Lung (tissue), 12 donors: ENCODE data around the gene TULP4. TPM values are rescaled to one million over a fixed set of nuclear protein-coding genes. Genes with fewer than 3 reads are reported as not detected.

Source experiments
- ATAC-seq: fragments of 200-7000 bp; cut with Tn5 transposase; one replicate; pipeline ENCODE4 v1.9.1; 2020; ENCODE audit warnings: moderate number of reproducible peaks; ENCODE audit not compliant: insufficient read depth, low FRiP score
- DNase-seq, 3 donors: peaks; one replicate each; pipeline ENCODE4 v3.0.0-alpha.2; 2013 to 2017
- H3K27ac ChIP-seq, 2 donors: one replicate each; pipeline ENCODE4 v1.5.1; 2013; ENCODE audit warnings: mild to moderate bottlenecking in 2 of 2, moderate library complexity in 2 of 2, control low read depth in 1 of 2, inconsistent platforms in 1 of 2, low read depth in 1 of 2, low read length in 1 of 2
- H3K27me3 ChIP-seq, 3 donors: one replicate each; pipeline ENCODE4 v1.5.1; 2013; ENCODE audit warnings: low read length in 2 of 3; ENCODE audit not compliant: control insufficient read depth in 3 of 3, insufficient read depth in 3 of 3
- H3K36me3 ChIP-seq, 4 donors: one replicate each; pipeline ENCODE4 v1.5.1; 2013; ENCODE audit warnings: low read length in 4 of 4, mild to moderate bottlenecking in 1 of 4, moderate library complexity in 1 of 4; ENCODE audit not compliant: control insufficient read depth in 4 of 4, insufficient read depth in 4 of 4
- H3K4me1 ChIP-seq, 5 donors: one replicate each; pipeline ENCODE4 v1.5.1; 2013; ENCODE audit warnings: low read length in 5 of 5, mild to moderate bottlenecking in 2 of 5, moderate library complexity in 1 of 5; ENCODE audit not compliant: control insufficient read depth in 5 of 5, insufficient read depth in 5 of 5
- H3K4me3 ChIP-seq: one replicate; pipeline ENCODE4 v1.5.1; 2013; ENCODE audit warnings: mild to moderate bottlenecking, control low read depth, moderate library complexity
- H3K9ac ChIP-seq, 2 donors: one replicate each; pipeline ENCODE4 v1.5.1; 2013; ENCODE audit warnings: low read length in 2 of 2, control low read depth in 1 of 2; ENCODE audit not compliant: insufficient read depth in 1 of 2
- H3K9me3 ChIP-seq, 4 donors: one replicate each; pipeline ENCODE4 v1.5.1; 2013; ENCODE audit warnings: low read length in 3 of 4, mild to moderate bottlenecking in 1 of 4, moderate library complexity in 1 of 4; ENCODE audit not compliant: control insufficient read depth in 4 of 4, insufficient read depth in 3 of 4
- CTCF ChIP-seq: IDR thresholded peaks from 2 replicates; pipeline ENCODE4 v1.5.1; 2012; ENCODE audit warnings: mild to moderate bottlenecking; ENCODE audit errors: control extremely low read depth, extremely low read depth
- WGBS, 2 donors: extraction: QIAGEN DNeasy Blood & Tissue Kit; methylation state at CpG; one replicate each; pipeline ENCODE4 v1.1.7; 2013; 5-methylcytosine and 5-hydroxymethylcytosine counted together
- polyA plus RNA-seq, 2 donors: library from polyadenylated mRNA; stranded (reverse); fragments of 200-250 nt; gene quantifications; one replicate each; pipeline ENCODE4 v1.2.1, GENCODE V29; 2013
- total RNA-seq, 2 donors: library from RNA; depleted of rRNA in 1 of 2; stranded (reverse); fragments of >200 nt in 1 of 2; gene quantifications; one replicate each; pipeline ENCODE4 v1.2.1, GENCODE V29; 2014 to 2021
- donor health status: control.
- donor health status: control.
- donor health status: Bipolar disorder and iron deficiency.
- donor health status: healthy.
- donor health status: DM: yes; HTN: yes; CAD: no.

Gene TULP4
- total and polyA plus RNA-seq, 4 donors = 4.5 to 147 (median 39.2) TPM

DNA sequence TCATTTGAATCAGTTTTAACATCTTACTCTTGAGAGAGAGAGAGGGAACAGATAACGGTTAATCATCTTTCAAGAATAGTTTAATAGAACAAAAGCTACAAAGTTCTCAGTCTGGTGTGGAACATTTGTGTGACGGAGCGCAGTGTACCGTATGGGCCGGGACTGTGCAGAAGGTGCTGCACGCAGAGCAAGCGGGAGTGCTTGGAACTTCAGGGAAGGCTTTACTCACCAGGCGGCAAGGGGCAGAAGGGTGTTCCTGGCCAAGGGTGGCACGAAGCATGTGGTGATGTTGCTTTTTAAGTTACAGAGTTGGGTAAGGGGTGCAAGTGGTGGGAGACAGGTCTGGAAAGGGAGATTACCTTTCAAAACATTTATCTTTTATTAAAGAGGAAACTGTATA lies 95.7 kb downstream of the TULP4 start:
- H3K4me1 ChIP-seq = peaks cover 4 to 20% (median 15%) of the 10 kb centered on the region in 5 donors
- DNase-seq (no peak), ATAC-seq (no peak)
- H3K9me3 ChIP-seq = no peaks in the 10 kb centered on the region
- no peak overlapping the region for H3K27ac ChIP-seq
- H3K4me3 ChIP-seq = no peak overlapping the region
- H3K36me3 ChIP-seq = no peaks in the 10 kb centered on the region
- TF ChIP-seq CTCF = no peak
- WGBS, 2 donors = 94 to 96% methylated on average over 9 of the region's 9 CpGs
- peak overlapping the region in 1 of 2 donors; percentile 3 for H3K9ac ChIP-seq
- H3K27me3 ChIP-seq = no peaks in the 10 kb centered on the region

GRCh38 chr6:158408552-158409130 lies 96.4 kb downstream of the TULP4 start:
- peak overlapping the region in 1 of 2 donors; percentile 3 for H3K9ac ChIP-seq
- H3K9me3 ChIP-seq = no peaks in the 10 kb centered on the region
- H3K36me3 ChIP-seq = peaks cover 0 to 3% (median 2%) of the 10 kb centered on the region in 4 donors
- DNase-seq (peak; percentile 84 to 90 (median 87)), ATAC-seq (peak; percentile 14)
- peak overlapping the region in 1 of 2 donors; percentile 61 for H3K27ac ChIP-seq
- H3K4me3 ChIP-seq = no peak overlapping the region
- no peak for TF ChIP-seq CTCF
- peaks cover 4 to 20% (median 15%) of the 10 kb centered on the region in 5 donors for H3K4me1 ChIP-seq
- 60% methylated on average over 9 of the region's 9 CpGs for WGBS, 2 donors
- no peaks in the 10 kb centered on the region for H3K27me3 ChIP-seq

GRCh38 chr6:158409451-158409850 lies 97.2 kb downstream of the TULP4 start:
- no peak overlapping the region for H3K9ac ChIP-seq
- peaks cover 0 to 6% (median 4%) of the 10 kb centered on the region in 4 donors for H3K36me3 ChIP-seq
- peak; percentile 46 to 82 (median 79) for DNase-seq
- TF ChIP-seq CTCF = no peak
- WGBS, 2 donors = 34 to 50% methylated on average over 3 of the region's 3 CpGs
- no peaks in the 10 kb centered on the region for H3K27me3 ChIP-seq
- H3K4me3 ChIP-seq = no peak overlapping the region
- H3K27ac ChIP-seq = peak overlapping the region in 1 of 2 donors; percentile 61
- H3K9me3 ChIP-seq = no peaks in the 10 kb centered on the region
- H3K4me1 ChIP-seq = peaks cover 4 to 23% (median 15%) of the 10 kb centered on the region in 5 donors
- ATAC-seq = no peak
